ENCODE data around the gene MOK.
"Not testable (repeated sequence)": the region's sequence is repeated elsewhere in the genome, so short reads cannot be mapped to it uniquely, and the experiment has no call there.

MOK gene, protein sequence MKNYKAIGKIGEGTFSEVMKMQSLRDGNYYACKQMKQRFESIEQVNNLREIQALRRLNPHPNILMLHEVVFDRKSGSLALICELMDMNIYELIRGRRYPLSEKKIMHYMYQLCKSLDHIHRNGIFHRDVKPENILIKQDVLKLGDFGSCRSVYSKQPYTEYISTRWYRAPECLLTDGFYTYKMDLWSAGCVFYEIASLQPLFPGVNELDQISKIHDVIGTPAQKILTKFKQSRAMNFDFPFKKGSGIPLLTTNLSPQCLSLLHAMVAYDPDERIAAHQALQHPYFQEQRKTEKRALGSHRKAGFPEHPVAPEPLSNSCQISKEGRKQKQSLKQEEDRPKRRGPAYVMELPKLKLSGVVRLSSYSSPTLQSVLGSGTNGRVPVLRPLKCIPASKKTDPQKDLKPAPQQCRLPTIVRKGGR

DNA sequence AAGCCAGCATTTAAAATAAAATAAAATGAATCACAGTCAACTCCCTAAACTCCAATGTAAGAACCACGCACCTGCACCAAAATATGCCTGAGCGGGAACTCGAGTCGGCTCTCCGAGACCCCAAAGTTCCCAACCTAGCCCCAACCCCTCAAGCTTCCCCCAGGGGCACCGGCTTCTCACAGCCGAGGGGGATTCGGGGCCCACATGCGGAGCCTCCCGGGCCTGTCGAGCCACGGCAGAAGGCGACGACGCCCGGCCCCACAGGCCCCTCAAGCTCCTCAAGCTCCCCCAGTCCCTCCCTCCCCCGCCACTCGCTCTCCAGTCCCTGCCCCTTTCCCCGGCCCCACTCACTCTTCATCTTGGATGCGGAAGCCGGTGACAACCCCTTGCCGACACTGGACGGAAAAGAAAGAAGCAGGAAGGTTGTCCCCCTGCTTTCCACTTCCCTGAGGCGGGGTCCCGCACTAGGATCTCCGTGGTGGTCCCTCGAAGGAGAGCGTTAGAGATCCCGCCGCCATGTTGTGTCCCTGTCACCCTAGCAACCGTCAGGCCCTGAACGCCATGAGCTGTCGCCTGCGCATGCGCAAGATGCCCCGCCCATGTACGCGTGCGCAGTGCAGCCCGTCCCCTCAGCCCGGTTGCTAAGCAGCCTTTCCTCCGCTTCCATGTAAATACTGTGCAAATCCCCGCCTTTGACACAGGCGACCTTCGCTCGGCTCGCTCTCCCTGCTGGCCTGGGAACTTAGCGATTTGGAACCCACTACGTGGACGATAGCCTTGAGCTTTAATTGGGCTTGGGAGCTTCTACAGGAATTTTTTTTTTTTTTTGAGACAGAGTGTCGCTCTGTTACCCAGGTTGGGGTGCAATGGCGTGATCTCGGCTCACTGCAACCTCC lies at the start of gene MOK:
TSS of gene MOK (minus strand) at position 554 of the 896 bp plus-strand sequence. CDS start at position 358, 196 bp downstream.
- no peak for FAIRE-seq

DNA sequence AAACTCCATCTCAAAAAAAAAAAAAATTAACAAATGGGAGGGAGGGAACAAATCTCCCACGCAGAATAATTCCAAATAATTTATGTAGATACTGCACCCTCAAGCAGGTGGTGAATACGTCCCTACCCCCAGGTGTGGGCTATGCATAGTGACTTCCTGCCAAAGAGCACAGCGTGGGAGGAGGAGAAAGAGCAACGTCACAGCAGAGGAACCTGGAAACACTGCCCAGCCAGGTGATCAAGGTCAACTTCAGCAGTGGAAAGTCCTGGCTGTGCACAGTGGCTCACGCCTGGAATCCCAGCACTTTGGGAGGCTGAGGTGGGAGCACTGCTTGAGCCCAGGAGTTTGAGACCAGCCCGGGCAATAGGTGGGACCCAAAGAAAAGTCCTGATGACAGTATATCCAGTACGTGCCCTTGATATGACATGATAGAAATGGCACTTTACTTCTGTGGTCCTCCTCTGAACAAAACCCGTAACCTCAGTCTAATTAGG lies 48.2 kb upstream of the MOK start:
- no peak for FAIRE-seq

GRCh38 chr14:102352213-102352612 lies 47.2 kb upstream of the MOK start:
- no peak for FAIRE-seq

- not testable (repeated sequence) for FAIRE-seq
Observed at GRCh38 chr14:102351593-102351992, 46.6 kb upstream of the MOK start.

DNA sequence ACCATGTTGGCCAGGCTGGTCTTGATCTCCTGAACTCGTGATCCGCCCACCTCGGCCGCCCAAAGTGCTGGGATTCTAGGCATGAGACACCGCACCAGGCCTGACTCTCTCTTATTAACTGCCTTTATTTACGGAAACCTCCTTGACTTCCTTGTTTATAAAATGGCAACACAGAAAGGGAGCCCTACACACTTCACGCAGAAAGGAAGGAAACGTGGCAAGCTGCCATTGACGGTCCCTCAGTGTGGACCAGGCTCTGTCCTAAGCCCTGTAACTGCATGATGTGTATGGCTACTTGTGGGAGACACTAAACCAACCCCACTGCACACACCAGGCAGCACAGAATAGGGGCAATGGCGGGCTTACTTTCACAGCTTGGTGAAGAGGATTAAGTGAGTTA lies 46.1 kb upstream of the MOK start:
- FAIRE-seq = no peak

DNA sequence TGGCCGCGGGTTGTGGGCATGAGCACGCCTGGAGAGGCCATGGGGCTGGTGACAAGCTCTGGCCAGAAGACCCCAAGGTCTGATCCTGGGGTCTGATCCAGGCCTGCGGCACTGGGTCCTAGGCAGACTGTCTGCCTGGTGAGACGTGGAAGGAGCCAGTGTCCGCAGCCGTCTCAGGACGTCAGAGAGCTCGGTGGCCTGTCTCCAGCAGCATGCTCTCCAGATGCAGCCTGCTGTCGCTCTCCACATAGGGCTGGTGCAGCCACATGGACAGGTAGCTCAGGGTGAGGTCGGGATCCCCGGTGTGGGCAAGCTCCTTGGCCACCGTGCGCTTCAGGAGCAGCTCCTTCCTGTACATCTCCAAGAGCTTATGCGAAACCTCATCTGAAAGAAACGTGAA lies 43.4 kb upstream of the MOK start:
- no peak for FAIRE-seq

GRCh38 chr14:102346645-102347044 lies 41.7 kb upstream of the MOK start:
- FAIRE-seq = no peak

GRCh38 chr14:102345232-102345631 lies 40.3 kb upstream of the MOK start:
- no peak for FAIRE-seq

DNA sequence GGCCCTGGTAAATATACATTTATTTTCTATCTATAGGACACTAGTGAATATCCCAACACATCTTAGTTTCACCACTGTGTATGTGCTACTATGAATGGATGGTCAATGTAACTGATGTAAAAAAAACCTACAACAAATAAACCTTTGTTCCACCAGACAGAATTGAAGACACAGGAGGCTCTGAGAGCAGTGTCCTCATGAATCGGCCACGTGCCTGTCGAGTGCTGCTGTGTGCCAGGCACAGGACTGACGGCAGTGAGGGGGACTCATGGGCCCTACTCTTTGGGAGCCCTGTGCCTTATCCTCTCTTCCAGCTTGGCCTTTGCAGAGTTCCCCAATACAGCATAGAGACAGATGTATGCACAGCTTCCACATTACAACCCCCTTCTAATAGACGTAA lies 39.5 kb upstream of the MOK start:
- no peak for FAIRE-seq

DNA sequence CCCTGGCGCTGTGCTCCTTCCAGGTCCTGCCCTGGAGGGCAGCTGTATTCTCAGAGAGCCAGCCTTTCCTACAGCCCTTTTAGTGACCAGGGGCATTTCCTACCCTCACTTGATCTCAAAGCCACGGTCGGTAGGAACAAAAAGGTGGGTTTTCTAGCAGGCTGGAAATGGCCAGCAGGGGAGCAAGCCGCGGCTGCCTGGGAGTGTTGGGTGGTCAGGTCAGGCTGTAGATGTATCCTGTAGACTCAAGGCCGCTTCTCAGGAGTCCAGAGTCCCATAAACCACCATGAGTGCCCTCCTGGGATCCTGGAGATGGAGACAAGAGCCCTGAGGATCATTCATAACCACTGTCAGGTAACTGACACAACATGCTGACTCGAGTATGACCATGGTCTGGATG lies 39.1 kb upstream of the MOK start:
- FAIRE-seq = no peak

- no peak for FAIRE-seq
Observed at GRCh38 chr14:102342238-102342637, 37.3 kb upstream of the MOK start.

GRCh38 chr14:102341566-102341965 lies 36.6 kb upstream of the MOK start:
- no peak for FAIRE-seq

DNA sequence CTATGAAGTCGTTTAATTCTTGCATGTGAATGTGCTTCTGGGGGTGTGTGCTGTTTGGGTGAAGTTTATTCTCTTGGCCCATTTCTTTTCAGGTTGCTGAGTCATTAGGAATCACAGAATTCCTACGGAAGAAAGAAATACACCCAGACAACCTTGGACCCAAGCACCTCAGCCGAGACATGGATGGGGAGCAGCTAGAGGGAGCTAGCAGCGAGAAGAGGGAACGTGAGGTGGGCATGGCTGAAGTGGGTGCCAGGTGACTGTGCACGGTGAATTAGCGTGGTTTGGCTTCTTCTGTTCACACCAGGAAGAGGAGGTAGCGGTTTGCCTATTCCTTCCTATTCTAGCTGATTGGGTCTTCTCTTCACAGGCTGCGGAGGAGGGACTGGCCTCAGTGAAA lies 33.8 kb upstream of the MOK start:
- FAIRE-seq = no peak

DNA sequence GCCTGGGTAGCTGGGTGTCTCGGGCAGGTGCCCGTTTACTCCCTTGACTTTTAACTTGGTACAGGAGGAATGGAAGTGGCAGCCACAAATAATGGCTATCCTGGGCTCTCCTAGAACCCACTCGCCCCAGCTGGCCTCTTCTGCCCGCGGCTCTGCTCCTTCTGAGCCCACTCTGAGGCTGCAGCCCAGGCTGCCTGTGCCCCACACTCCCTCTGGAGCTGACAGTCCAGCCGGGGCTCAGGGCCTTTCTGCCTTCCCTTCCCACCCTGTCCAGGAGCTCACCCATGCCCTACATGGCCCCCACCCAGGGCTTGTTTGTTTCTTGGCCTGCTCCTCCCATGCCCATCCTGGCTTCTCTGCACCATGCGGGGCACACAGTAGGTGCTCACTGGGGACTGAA lies 30.2 kb upstream of the MOK start:
- no peak for FAIRE-seq

DNA sequence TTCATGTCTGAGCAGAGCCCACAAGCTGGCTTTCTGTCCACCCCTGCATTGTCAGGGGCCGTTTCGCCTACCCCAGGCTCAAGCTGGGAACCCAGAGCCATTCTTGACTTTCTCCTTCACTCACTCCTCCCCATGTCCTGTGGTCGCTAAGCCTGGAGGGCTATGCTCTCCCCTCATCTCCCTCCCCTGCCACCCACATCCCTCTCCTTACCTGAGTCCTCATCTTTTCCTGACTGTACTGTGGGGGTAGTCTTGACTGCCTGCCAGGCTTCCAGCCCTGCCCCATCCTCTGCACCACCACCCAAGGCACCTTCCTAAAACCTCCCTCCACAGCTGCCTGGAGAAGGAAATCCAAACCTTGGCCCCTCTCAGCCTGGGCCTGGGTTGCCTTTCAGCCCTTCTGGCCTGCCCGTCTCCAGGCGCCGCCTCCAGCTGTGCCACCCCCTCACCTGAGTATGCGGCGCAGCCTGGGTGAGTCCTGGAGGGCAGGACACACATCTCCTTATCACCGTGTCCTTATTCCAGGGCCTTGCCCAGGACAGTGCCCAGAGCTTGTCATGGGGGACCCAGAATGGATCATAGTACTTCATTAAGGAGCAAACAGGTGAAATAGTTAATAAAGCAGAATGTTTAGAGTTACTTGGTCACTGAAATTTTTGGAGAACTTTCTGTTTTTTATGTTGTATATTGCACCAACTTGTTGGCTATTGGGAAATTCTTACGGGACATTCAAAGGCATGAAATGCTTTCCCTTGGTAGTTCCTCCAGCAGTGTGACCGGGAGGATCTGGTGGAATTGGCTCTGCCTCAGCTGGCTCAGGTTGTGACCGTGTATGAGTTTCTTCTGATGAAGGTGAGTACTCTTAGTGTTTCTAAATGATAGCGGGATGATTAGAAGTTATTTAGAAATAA lies 29.1 kb upstream of the MOK start:
- no peak for FAIRE-seq

- FAIRE-seq = no peak
Observed at GRCh38 chr14:102333390-102333789, 28.4 kb upstream of the MOK start.

DNA sequence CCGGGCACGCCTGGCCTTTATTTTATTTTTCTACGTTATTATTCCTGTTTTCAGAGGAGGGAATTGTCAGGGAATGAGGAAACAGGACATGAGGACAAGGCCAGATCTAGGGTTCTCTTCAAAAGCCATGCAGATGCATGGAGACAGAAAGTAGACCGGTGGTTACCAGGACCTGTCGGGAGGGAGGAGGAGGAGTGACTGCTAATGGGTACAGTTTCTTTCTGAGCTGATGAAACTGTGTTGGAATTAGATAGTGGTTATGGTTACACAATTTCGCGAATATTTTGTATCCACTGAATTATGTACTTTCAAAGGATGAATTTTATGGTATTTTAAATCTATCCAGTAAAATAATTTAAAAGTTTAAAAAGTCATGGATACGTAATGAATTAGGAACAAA lies 25.8 kb upstream of the MOK start:
- no peak for FAIRE-seq

GRCh38 chr14:102329381-102329780 lies 24.4 kb upstream of the MOK start:
- FAIRE-seq = not testable (repeated sequence)

- FAIRE-seq = no peak
Observed at GRCh38 chr14:102326583-102326982, 21.6 kb upstream of the MOK start.

- FAIRE-seq = no peak
Observed at GRCh38 chr14:102325791-102326345, 20.9 kb upstream of the MOK start.

GRCh38 chr14:102323102-102323501 lies 18.1 kb upstream of the MOK start:
- FAIRE-seq = no peak

Data from TTC549 (cell line).